ENCODE results near the gene RAB30.

The RAB30 gene

DNA sequence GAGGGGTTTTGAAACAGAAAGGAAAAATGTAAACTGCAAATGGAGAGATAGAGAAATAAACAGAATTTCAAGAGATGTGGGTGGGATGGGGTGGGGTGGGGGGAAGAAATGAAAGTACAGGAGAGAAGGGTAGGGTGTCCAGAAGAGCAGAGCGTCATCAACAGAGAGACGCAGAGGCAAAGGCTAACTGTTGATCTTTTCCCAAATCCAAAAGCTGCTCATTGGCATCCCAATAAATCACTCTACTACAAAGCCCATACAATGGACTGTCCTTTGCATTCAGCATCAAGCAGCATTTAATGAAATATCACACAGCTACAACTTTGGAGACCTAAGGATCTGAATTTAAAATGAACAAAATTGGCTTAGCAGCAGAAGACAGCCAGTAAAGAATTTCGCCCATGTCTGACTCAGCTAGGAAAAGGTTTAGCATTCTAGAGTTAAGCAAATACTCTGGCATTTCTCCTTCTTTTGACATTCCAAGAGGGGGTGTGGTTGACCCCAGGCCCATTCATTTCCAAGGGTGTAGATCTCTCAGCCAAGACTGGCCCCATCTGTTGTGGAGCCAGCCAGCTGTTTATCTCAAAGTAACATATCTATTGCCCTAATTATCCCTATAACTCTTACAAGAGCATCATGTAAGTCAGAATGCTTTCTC is 1.5 kb downstream of the RAB30 start:
- DNase-seq: no peak

DNA sequence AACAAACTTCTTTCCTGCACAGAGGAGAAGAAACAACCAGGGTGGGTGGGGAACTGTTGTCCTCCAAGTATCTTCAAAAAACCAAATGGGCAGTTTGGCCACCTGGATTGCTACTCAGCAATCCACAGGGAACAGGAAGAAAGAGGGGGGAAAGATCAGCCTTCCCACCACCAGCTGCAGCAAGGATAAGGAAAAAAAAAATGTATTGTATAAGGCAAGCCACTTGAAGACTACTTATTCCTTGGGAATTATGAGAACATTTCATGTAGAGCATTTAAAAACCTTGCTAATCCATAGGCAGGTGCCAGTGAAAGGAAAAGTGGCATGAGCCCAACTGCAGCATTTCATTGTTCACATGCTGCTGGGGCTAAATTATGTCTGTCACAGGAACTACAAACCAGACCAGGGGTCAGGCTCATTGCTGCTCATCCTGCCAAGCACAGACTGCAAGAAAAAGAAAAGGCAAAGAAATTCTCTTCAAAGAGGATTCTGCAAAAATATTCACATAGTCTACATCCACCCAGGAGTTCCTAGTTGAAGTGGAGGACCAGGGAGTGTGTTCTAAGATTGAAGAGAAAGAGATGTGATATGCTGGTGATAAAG is 2.2 kb downstream of the RAB30 start:
- DNase-seq: no peak

GRCh38 chr11:83068568-83068967 is 3.1 kb downstream of the RAB30 start:
- no peak for DNase-seq

DNA sequence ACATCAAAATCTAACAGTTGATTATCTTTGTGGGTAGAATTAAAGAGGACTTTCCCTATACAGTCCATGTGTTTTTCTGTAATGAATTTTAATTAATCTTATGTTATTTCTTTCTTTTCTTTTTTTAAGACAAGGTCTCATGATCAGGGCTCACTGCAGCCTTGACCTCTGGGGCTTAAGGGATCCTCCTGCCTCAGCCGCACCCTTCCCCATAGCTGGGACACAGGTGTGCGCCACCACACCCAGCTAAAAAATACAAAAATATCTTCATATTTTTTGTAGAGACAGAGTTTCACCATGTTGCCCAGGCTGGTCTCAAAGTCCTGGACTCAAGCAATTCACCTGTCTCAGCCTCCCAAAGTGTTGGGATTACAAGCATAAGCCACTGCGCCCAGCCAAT is 7.7 kb downstream of the RAB30 start:
- DNase-seq: no peak

DNA sequence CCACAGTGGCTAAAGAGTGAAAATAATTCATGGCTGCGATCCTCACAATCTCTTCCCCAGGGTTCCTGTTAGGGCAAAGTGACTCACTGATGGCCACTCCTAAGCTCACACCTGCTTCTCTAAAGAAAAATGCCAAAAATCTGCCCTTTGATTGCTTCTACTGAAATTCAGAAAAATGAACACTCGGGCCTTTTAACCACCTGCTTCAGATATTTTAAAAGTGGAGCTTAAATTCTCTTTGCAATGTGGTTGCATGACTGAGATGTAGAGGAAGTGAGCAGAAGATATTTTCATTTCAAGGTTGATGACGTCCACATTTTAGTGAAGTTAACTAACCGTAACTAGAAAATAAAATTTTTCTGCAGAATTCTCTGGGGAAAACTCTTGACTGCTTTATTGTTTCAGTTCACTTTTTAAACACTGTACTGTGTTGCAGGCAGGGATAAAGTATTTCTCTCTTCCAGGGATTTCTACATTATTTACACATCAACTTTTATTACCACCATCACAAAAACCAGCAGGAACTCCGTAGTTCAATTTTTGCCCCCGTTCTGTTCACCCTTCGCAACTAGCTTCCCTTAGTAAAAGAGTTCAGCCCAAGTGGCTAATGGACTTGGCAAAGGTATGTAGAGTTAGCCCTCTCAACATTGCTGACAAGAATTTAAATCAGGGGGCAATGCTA is 8.5 kb downstream of the RAB30 start:
- DNase-seq: no peak

DNA sequence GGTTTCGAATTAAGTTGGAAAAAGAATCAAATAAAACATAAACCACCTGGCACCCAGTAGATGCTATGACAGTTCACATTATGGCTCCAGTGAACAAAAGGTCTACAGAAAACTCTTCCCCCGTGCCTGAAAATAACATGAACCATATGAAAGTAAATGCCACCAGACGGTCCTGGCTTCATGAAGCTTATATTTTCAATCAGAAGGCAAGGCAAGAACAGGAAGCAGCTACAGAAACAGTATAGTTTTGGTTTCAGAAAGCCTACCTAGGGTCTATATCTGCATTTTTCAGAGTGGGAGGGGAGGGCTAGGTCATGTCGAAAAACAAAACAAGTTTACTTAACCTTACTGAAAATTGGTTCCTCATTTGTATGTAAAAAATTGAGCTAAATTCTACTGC is 9.8 kb downstream of the RAB30 start:
- peak in 1 of 2 donors; percentile 40 for DNase-seq

DNA sequence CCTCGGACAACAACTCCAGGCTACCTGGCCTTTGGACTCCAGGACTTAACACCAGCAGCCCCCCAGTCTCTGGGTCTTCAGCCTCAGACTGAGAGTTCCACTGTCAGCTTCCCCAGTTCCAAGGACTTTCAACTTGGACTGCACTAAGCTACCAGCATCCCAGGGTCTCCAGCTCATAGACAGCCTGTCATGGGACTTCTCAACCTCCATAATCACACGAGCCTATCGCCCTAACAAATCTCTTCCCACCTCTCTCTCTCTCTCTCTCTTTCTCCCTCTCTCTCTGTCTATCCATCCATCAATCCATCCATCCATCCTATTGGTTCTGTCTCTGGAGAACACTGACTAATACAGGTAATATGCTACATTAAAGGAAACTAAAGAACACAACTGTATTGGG is 10.7 kb downstream of the RAB30 start:
- DNase-seq: no peak

DNA sequence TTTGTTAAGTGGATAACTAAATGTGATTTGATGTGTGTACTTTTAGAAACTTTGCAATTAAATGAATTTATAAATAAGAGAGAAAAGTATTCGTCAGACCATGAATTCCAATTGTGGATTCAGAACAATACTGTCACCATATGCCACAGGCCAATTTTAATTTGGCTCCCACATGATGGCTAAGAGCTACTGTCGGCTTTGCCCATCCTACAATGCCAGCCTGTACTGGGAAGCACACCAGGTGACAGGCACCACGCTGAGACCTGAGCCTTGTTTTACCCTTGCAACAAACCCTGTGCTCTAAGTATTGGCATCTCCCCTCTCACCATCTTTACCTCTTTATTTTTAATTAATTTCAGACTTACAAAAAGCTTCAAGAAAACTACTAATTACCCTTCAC is 14.0 kb downstream of the RAB30 start:
- no peak for DNase-seq

- DNase-seq: no peak
Observed at GRCh38 chr11:83056611-83057010, 15.1 kb downstream of the RAB30 start.

DNA sequence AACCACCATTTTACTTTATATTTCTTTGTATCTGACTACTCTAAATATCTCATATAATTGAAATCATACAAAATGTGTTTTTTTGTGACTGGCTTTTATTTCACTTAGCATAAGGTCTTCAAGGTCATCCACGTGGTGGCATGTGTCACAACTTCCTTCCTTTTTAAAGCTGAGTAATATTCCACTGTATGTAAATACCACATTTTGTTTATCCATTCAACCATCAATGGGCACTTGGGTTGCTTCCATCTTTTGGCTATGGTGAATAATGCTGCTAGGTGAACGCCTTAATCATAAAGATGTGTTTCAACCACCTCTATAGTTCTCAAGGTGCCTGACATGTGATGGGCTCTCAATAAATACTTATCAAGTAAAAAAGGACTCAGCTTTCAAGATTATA is 15.5 kb downstream of the RAB30 start:
- DNase-seq: peak in 1 of 2 donors; percentile 17

DNA sequence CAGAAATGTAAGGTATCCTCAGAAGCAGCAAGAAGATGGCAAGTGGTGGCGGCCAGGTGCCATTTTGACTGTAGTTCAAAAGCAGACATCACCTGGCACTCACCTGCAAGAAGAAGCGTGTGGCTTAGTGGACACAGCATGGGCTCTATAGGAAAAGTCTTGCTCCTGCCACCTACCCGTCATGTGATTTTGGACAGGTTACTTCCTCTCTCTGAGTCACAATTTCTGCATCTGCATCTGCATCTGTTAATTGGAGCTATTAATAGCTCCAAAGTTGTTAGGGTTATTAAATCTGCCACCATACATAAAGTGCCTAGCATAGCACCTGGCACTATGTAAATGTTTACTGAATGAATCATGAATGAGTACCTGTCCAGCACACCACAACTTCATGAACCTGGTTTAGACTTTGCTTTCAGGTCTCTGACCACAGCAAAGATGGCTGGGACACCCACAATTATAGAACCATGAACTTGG is 16.8 kb downstream of the RAB30 start:
- no peak for DNase-seq

DNA sequence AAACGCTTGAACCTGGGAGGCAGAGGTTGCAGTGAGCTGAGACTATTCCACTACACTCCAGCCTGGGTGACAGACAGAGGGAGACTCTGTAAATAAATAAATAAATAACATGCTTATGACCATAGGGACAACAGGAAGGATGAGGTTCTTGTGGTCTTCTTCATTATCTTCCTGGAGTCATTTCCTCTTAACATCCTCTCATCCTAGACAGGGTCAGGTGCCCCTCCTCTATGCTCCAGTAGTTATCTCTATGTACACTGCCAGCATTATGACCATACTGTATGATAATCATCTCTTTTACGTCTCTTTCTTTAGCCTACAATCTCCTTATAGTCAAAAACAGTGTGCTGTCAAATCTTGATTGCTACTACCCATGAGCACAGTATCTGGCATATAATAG is 17.7 kb downstream of the RAB30 start:
- no peak for DNase-seq

- no peak for DNase-seq
Observed at GRCh38 chr11:83051760-83052671, 19.7 kb downstream of the RAB30 start.

DNA sequence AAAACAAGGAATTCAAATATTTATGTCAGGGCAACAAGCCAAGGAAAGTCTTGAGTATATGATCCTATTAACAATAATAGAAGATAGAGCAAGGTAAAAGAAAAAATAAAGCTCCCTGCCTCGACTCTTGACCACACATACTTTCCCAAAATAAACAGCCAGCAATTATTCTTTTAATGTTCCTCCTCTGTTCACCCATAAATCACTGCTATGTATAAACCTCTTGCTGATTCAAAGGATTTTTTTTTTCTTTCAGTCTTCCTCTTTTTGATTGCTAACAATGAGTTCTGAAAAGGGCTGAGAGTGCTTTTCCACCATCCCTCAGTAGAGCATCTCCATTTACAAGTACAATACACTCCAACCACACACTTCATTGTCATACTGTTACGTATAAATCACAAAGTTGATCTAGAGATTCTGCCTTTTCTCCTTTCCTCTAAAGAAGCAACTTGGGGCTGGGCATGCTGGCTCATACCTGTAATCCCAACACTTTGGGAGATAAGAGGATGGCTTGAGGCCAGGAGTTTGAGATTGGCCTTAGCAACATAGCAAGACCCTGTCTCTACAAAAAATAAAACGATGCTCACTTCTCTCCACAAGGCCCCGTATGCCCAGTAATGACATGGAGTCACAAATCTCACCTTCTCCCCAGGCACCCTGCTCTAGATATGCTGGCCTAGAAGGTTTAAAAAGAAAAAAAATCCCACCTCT is 24.0 kb downstream of the RAB30 start:
- DNase-seq: no peak

- no peak for DNase-seq
Observed at GRCh38 chr11:83046621-83047172, 25.0 kb downstream of the RAB30 start.

DNA sequence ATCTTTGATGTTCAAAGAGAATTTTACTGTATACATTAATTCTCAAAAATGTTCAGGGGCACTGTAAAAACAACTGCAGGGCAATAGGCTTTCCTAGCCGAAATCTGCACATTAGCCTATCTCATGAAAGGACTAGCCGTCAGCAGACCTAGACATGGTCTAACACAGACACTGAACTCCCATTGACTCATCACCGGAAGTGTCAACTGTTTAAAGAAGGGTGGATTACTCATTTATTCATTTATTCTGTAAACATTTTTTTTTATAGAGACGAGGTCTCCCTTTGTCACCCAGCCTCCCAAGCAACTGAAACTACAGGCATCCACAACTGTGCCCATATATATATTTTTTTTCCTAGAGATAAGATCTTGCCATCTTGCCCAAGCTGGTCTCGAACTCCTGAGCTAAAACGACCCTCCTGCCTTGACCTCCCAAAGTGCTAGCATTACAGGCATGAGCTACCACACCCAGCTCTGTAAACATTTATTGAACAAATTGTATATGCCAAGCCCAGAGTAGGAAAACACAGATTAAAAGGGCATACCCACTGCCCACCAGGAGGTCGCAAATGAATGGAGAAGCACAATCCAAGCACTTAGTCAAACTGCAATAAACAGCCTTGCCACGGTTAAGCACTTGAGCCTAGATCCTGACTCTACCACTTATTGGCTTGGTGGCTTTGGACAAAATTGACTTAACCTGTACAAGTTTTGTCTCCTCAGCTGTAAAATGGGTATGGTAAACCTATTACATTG is 26.6 kb downstream of the RAB30 start:
- no peak for DNase-seq

DNA sequence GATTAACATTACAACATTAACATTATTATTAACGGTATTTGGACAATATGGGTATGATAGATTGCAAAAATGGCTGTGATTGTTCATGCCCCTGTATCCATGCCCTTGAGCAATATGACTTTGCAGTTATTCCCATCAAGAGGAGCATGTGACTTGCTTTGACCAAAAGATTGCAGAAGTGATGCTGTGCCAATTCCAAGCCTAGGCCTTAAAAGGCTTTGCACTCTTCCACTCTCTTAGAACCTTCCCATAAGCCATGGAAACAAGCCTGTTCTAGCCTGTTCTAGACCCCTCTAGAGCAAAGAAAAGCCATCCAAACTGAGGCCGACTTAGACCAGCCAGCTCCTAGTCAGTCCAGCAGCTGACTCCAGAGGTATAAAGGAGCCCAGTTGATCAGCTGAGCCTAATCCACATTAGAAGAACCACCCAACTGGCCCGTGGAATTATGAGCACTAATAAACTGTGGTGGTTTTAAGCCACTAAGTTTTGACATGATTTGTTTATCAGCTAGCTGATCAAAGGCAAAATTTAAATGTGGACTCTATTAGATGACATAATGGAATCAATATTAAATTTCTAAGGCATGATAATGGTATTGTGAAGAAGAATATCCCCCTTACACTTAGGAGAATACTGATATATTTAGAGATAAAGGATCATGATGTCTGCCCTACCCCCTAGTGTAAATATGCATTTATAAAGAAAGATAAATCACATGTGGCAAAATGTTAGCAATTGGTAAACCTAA is 28.6 kb downstream of the RAB30 start:
- DNase-seq: no peak

DNA sequence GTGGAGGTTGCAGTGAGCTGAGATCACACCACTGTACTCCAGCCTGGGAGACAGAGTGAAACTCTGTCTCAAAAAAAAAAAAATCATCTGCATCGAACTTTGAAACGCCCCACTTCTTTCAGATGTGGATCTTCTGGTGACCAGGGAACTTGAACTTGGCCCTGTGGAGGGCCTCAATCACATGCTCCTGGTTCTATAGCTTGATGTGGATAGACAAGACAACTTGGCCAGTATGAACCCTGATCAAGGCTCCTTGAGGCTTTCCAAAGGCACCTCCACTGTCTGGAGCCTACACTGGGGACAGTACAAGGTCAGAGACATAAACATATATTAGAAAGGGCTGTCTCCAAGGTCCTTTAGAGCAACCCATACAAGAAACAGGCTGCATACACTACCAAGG is 30.6 kb downstream of the RAB30 start:
- DNase-seq: no peak

GRCh38 chr11:83039566-83039965 is 32.1 kb downstream of the RAB30 start:
- no peak for DNase-seq

- DNase-seq: no peak
Observed at GRCh38 chr11:83037877-83038276, 33.8 kb downstream of the RAB30 start.

GRCh38 chr11:83036701-83037100 is 35.0 kb downstream of the RAB30 start:
- DNase-seq: no peak
